ENCODE results near the gene OSBPL5. TPM values are rescaled to one million over a fixed set of nuclear protein-coding genes. Genes with fewer than 3 reads are reported as not detected.

OSBPL5 gene
- total RNA-seq, 1 donor from 2014 or later = 55.2 TPM

DNA sequence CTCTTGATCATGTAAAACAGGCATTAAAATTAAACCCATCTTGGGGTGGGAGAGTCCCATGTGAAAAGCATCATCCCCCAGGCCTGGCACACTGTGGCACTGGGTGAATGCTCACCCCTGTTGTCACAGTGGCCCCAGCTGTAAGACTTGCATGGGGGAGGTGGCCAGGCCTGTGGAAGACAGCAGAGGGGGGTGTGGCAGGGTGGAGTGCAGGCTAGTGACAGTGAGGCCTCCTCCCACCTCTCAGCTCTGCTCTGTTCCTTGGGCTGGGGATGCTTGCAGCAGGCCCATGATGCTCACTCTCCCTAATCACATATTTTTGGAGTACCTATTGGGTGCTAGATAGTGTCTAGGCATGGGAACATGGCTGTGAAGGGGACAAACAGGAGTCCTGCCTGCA is 10.1 kb upstream of the OSBPL5 start:
- TF ChIP-seq, protein P1, sequence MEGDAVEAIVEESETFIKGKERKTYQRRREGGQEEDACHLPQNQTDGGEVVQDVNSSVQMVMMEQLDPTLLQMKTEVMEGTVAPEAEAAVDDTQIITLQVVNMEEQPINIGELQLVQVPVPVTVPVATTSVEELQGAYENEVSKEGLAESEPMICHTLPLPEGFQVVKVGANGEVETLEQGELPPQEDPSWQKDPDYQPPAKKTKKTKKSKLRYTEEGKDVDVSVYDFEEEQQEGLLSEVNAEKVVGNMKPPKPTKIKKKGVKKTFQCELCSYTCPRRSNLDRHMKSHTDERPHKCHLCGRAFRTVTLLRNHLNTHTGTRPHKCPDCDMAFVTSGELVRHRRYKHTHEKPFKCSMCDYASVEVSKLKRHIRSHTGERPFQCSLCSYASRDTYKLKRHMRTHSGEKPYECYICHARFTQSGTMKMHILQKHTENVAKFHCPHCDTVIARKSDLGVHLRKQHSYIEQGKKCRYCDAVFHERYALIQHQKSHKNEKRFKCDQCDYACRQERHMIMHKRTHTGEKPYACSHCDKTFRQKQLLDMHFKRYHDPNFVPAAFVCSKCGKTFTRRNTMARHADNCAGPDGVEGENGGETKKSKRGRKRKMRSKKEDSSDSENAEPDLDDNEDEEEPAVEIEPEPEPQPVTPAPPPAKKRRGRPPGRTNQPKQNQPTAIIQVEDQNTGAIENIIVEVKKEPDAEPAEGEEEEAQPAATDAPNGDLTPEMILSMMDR (IDR thresholded peaks at IDR 0.05; ENCODE audit: unreplicated experiment) = no peak
- Mint-ChIP-seq H3K36me3 (ENCODE audit: low read depth, unreplicated experiment) (peaks cover 3% of the 10 kb centered on the region), H3K27me3 (ENCODE audit: unreplicated experiment) (no peaks in the 10 kb centered on the region), H3K4me3 (ENCODE audit: unreplicated experiment) (no peak overlapping the region), H3K27ac (ENCODE audit: unreplicated experiment) (no peak overlapping the region), H3K9me3 (ENCODE audit: unreplicated experiment) (peaks cover 5% of the 10 kb centered on the region), H3K4me1 (ENCODE audit: unreplicated experiment) (peaks cover 8% of the 10 kb centered on the region)
- DNase-seq (ENCODE audit: low spot score) = no peak

DNA sequence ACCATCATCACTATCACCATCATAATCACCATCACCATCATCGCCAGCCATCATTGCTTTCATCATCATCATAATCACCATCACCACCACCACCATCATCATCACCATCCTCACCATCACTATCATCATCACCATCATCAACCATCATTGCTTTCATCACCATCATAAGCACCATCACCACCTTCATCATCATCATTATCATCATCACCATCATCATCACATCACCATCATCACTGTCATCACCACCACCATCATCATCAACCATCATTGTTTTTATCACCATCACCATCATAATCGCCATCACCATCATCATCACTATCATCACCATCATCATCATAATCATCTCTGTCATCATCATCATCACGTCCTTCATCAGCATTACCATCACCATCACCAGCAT is 9.3 kb upstream of the OSBPL5 start:
- peaks cover 11% of the 10 kb centered on the region for H3K4me1 Mint-ChIP-seq (ENCODE audit: unreplicated experiment)
- peaks cover 2% of the 10 kb centered on the region for H3K27me3 Mint-ChIP-seq (ENCODE audit: unreplicated experiment)
- peaks cover 5% of the 10 kb centered on the region for H3K9me3 Mint-ChIP-seq (ENCODE audit: unreplicated experiment)

DNA sequence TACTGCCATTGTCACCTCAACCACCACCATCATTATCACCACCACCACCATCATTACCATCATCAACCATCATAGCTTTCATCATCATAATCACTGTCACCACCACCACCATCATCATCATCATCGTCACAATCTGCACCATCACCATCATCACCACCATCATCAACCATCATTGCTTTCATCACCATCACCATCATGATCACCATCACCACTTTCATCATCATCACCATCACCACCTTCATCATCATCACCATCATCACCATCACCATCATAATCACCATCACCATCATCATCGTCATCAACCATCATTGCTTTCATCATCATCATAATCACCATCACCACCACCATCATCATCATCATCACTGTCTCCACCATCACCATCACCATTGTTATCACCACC is 8.7 kb upstream of the OSBPL5 start:
- Mint-ChIP-seq H3K4me3 (ENCODE audit: unreplicated experiment) (no peak overlapping the region), H3K27me3 (ENCODE audit: unreplicated experiment) (peaks cover 2% of the 10 kb centered on the region), H3K4me1 (ENCODE audit: unreplicated experiment) (peaks cover 11% of the 10 kb centered on the region), H3K27ac (ENCODE audit: unreplicated experiment) (no peak overlapping the region), H3K9me3 (ENCODE audit: unreplicated experiment) (peaks cover 5% of the 10 kb centered on the region), H3K36me3 (ENCODE audit: low read depth, unreplicated experiment) (peaks cover 7% of the 10 kb centered on the region)
- TF ChIP-seq, protein P1 (IDR thresholded peaks at IDR 0.05; ENCODE audit: unreplicated experiment) = no peak
- DNase-seq (ENCODE audit: low spot score) = no peak

More for the DNA sequence above, 9.3 kb upstream of the OSBPL5 start:
- TF ChIP-seq, protein P1 (IDR thresholded peaks at IDR 0.05; ENCODE audit: unreplicated experiment) = no peak
- no peak for DNase-seq (ENCODE audit: low spot score)
- H3K27ac Mint-ChIP-seq (ENCODE audit: unreplicated experiment) = no peak overlapping the region
- H3K4me3 Mint-ChIP-seq (ENCODE audit: unreplicated experiment) = no peak overlapping the region
- peaks cover 7% of the 10 kb centered on the region for H3K36me3 Mint-ChIP-seq (ENCODE audit: low read depth, unreplicated experiment)

DNA sequence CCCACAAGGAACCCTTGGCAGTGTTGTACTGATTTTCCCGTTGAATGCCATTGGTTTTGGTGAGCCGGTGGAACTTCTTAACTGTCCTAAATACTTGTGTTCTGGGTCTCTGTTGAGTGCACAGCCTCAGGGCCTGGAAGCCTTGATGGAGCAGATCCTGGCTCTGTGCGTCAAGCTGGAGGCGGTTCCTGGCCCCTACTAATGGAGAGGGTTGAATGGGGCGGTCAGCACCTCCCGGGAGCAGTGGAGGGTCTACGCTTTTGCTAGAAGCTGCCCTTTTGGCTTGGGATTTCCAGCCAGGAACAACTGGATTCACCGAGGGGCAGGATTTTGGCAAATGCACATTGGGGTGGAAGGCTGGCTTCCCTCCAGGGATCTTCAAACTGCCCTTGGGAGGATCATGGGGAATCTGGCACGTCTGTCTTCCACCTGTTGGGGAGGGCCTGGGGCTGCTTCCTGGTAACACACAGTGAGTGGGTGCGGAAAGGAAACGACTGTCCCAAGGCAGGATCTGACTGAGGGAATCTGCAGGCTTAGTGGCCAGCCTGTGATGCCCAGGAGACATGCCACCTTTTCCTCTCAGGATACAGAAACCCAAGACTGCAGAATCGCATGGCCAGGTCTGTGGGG is 6.9 kb upstream of the OSBPL5 start:
- Mint-ChIP-seq H3K27ac (ENCODE audit: unreplicated experiment) (no peak overlapping the region), H3K27me3 (ENCODE audit: unreplicated experiment) (peaks cover 2% of the 10 kb centered on the region), H3K9me3 (ENCODE audit: unreplicated experiment) (peaks cover 5% of the 10 kb centered on the region), H3K4me3 (ENCODE audit: unreplicated experiment) (no peak overlapping the region), H3K36me3 (ENCODE audit: low read depth, unreplicated experiment) (peaks cover 7% of the 10 kb centered on the region), H3K4me1 (ENCODE audit: unreplicated experiment) (peaks cover 11% of the 10 kb centered on the region)
- TF ChIP-seq, protein P1 (IDR thresholded peaks at IDR 0.05; ENCODE audit: unreplicated experiment) = no peak
- no peak for DNase-seq (ENCODE audit: low spot score)

DNA sequence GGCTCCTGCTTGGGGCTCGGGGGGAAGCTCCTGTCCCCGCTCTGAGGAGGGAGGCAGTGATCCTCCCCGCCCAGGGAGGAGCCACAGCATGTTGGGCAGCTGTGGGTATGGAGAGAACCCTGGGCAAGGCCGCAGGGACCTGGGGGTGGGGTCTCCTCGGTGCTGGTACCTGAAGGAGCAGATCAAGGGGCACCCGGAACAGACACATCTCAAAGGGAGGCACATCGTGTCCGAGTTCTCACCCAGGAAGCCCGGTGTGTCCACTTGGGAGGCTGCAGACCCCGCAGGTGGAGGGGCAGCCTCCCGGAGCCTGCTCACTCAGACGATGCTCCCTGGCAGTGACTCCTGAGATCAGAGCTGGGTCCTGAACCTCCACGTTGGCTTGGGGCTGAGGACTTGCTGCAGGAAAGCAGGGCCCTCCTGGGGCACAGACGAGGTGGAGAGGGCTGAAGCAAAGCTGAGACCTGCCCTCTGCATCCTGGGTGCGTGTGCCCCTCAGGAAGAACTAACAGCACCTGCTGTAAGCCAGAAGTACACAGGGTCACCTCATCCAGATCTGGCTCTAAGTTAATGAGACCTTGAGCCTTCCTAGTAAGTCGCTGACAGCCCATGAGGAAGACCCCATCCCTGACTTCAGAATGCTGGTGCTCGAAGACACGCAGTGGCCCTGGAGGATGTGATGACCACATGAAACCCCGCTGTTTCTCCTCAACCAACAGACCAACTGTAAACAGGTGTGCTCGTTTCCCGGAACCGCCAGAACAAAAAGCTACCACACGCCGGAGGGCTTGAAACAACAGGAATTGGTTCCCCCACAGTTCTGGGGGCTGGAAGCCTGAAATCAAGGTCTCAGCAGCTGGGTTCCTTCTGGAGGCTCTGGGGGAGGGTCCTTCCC is 5.9 kb upstream of the OSBPL5 start:
- Mint-ChIP-seq H3K4me3 (ENCODE audit: unreplicated experiment) (no peak overlapping the region), H3K4me1 (ENCODE audit: unreplicated experiment) (peaks cover 11% of the 10 kb centered on the region), H3K9me3 (ENCODE audit: unreplicated experiment) (peaks cover 5% of the 10 kb centered on the region), H3K36me3 (ENCODE audit: low read depth, unreplicated experiment) (peaks cover 7% of the 10 kb centered on the region), H3K27me3 (ENCODE audit: unreplicated experiment) (peaks cover 2% of the 10 kb centered on the region), H3K27ac (ENCODE audit: unreplicated experiment) (no peak overlapping the region)
- DNase-seq (ENCODE audit: low spot score) = no peak
- TF ChIP-seq, protein P1 (IDR thresholded peaks at IDR 0.05; ENCODE audit: unreplicated experiment) = no peak

Data from endothelial cell (in vitro differentiated cells).